K562 (cell line): ENCODE measurements around the gene SPDL1. TPM values are rescaled to one million over a fixed set of nuclear protein-coding genes. Genes with fewer than 3 reads are reported as not detected.

ENCODE experiments used
- ATAC-seq: fragments of 200-7000 bp; cut with Tn5 transposase; 3 replicates; pipeline ENCODE4 v1.9.1; 2020; ENCODE audit warnings: moderate library complexity
- BruUV-seq: library from RNA; stranded (reverse); fragments of 400-500 nt; replicated peaks from 2 replicates; lab custom pipeline; 2021; lab: Mats Ljungman, UMichigan
- CTCF ChIA-PET: fragments of 300-600 bp; formaldehyde crosslinking; extraction: SDS; loops from one replicate; lab custom pipeline; 2021; ENCODE audit warnings: low intra/inter-chr PET ratio; lab: Yijun Ruan, JAX
- POLR2A ChIA-PET: fragments of 300-600, 350-650 bp; sonication (Branson Sonifier 250); formaldehyde crosslinking; extraction: SDS; loops from one replicate; lab custom pipeline; 2021; ENCODE audit warnings: antibody characterized with exemption, inconsistent platforms; lab: Yijun Ruan, JAX
- DNase-seq, 4 experiments: peaks; one replicate each; pipeline versions ENCODE4 v3.0.0 to v3.0.0-alpha.2; 2011 to 2018; ENCODE audit warnings: low spot score in 3 of 4, mixed read lengths in 3 of 4; ENCODE audit errors: extremely low read depth in 1 of 4
- FAIRE-seq: peaks from 2 replicates; lab custom pipeline; 2011; peaks lifted over from hg19 to GRCh38; lab: Jason Lieb, UNC
- H2AFZ ChIP-seq: 2 replicates; pipeline ENCODE4 v1.6.0; 2011; ENCODE audit warnings: low read depth, low read length, control low read depth, inconsistent platforms
- H3K27ac ChIP-seq: fragments of 200-600 bp; 3 replicates; pipeline ENCODE4 v1.8.0; 2011; ENCODE audit warnings: low read depth, mild to moderate bottlenecking, control low read depth, inconsistent platforms, low read length, moderate library complexity, mixed read lengths; ENCODE audit errors: extremely low read depth
- H3K27me3 ChIP-seq, 2 experiments: fragments of 300-600 bp in 1 of 2; 2 replicates in 1 of 2; 3 replicates in 1 of 2; pipeline versions ENCODE4 v1.6.0 to v1.8.0; 2011; ENCODE audit warnings: inconsistent platforms in 2 of 2, low read length in 2 of 2, mild to moderate bottlenecking in 1 of 2, mixed read lengths in 1 of 2, moderate library complexity in 1 of 2; ENCODE audit not compliant: control insufficient read depth in 2 of 2, insufficient read depth in 2 of 2
- H3K36me3 ChIP-seq: fragments of 300-600 bp; 3 replicates; pipeline ENCODE4 v1.8.0; 2011; ENCODE audit warnings: mild to moderate bottlenecking, low read length, inconsistent platforms; ENCODE audit not compliant: control insufficient read depth, insufficient read depth
- H3K4me1 ChIP-seq, 2 experiments: fragments of 200-600 bp in 1 of 2; replicated peaks in 1 of 2; 2 replicates in 1 of 2; 3 replicates in 1 of 2; pipeline versions ENCODE4 v1.5.1 to v1.8.0; 2011; ENCODE audit warnings: inconsistent platforms in 2 of 2, low read length in 2 of 2, mild to moderate bottlenecking in 1 of 2, mixed read lengths in 1 of 2, moderate library complexity in 1 of 2; ENCODE audit not compliant: control insufficient read depth in 2 of 2, insufficient read depth in 2 of 2
- H3K4me2 ChIP-seq: 2 replicates; pipeline ENCODE4 v1.6.1; 2011; ENCODE audit warnings: low read length, control low read depth, inconsistent platforms, mixed read lengths; ENCODE audit not compliant: insufficient read depth
- H3K4me3 ChIP-seq: fragments of 200-600 bp; sonication (generic), shearing (Covaris generic); 2 replicates; pipeline ENCODE4 v1.5.1; 2016; ENCODE audit warnings: control low read depth, inconsistent platforms
- H3K79me2 ChIP-seq: fragments of 200-600 bp; 3 replicates; pipeline ENCODE4 v1.8.0; 2011; ENCODE audit warnings: low read length, inconsistent platforms; ENCODE audit not compliant: control insufficient read depth, insufficient read depth
- H3K9ac ChIP-seq, 2 experiments: 2 replicates each; pipeline versions ENCODE4 v1.6.0 to v1.6.1; 2011; ENCODE audit warnings: low read depth in 2 of 2, low read length in 2 of 2, control low read depth in 1 of 2, inconsistent platforms in 1 of 2, mild to moderate bottlenecking in 1 of 2, mixed read lengths in 1 of 2; ENCODE audit not compliant: insufficient read depth in 1 of 2
- H3K9me1 ChIP-seq: one replicate; pipeline ENCODE4 v1.6.0; 2011; ENCODE audit warnings: inconsistent platforms, mild to moderate bottlenecking, low read length, moderate library complexity; ENCODE audit not compliant: control insufficient read depth, insufficient read depth
- H3K9me3 ChIP-seq: replicated peaks from 2 replicates; pipeline ENCODE4 v1.5.1; 2011; ENCODE audit warnings: low read depth, low read length, inconsistent platforms; ENCODE audit not compliant: control insufficient read depth, insufficient read depth
- H4K20me1 ChIP-seq: replicated peaks from 2 replicates; pipeline ENCODE4 v1.6.1; 2011; ENCODE audit warnings: low read length, inconsistent platforms, mixed read lengths; ENCODE audit not compliant: control insufficient read depth, insufficient read depth
- CTCF ChIP-seq, 3 experiments: IDR thresholded peaks in 2 of 3; conservative IDR thresholded peaks in 1 of 3; 2 replicates each; pipeline ENCODE4 v1.5.1; 2011 to 2012; ENCODE audit warnings: low read length in 3 of 3, mild to moderate bottlenecking in 3 of 3, control low read depth in 2 of 3, improper control_type of control experiment in 1 of 3, inconsistent platforms in 1 of 3, low read depth in 1 of 3, mixed read lengths in 1 of 3, moderate library complexity in 1 of 3; ENCODE audit not compliant: insufficient read depth in 2 of 3
- RAD21 ChIP-seq, 2 experiments: fragments of 250-450 bp in 1 of 2; fragments of 450-650 bp in 1 of 2; sonication (Bioruptor Pico) in 1 of 2; formaldehyde crosslinking in 1 of 2; IDR thresholded peaks in 1 of 2; conservative IDR thresholded peaks in 1 of 2; 2 replicates each; pipeline versions ENCODE4 v1.4.0 to v1.8.0; 2020 to 2022; ENCODE audit warnings: mild to moderate bottlenecking in 2 of 2, moderate library complexity in 1 of 2
- SMARCC2 ChIP-seq: fragments of 450-650 bp; IDR thresholded peaks from 2 replicates; pipeline ENCODE4 v1.6.1; 2017; ENCODE audit warnings: antibody characterized with exemption, moderate library complexity, mild to moderate bottlenecking, low read depth
- WGBS: fragments of 100-300 bp; shearing (Covaris generic); methylation state at CpG from one replicate; pipeline ENCODE4 v1.1.6; 2016; ENCODE audit warnings: low coverage, mixed read lengths; ENCODE audit not compliant: insufficient coverage; ENCODE audit errors: missing lambda C conversion rate; 5-methylcytosine and 5-hydroxymethylcytosine counted together
- in situ Hi-C: fragments of 300-500 bp; cut with MboI; formaldehyde crosslinking; loops from 4 replicates; pipeline ENCODE4 v1.15.0; 2018; ENCODE audit warnings: inconsistent platforms, mixed read lengths
- intact Hi-C: fragments of 100-400 bp; cut with micrococcal nuclease; formaldehyde crosslinking; loops from 2 replicates; pipeline ENCODE4 v1.14.2; 2022
- polyA plus RNA-seq, 8 experiments: library from polyadenylated mRNA; depleted of rRNA in 4 of 8; stranded (reverse) in 5 of 8; unstranded in 3 of 8; fragments of >200 nt; fragmentation: Nextera tagmentation in 2 of 8; fragmentation: Illumina TruSeq in 1 of 8; extraction: Ambion mirVana in 2 of 8; extraction: Trizol in 1 of 8; gene quantifications; 2 replicates each; pipeline versions ENCODE4 v1.2.1 to v1.2.3, GENCODE V29; 2011 to 2014; ENCODE audit warnings: inconsistent platforms in 1 of 8, missing spikeins in 1 of 8
- total RNA-seq, 7 experiments: library from RNA; depleted of rRNA in 6 of 7; stranded (reverse); fragments of >200 nt in 6 of 7; fragmentation: Illumina TruSeq in 2 of 7; extraction: Trizol in 2 of 7; gene quantifications; 2 replicates each; pipeline versions ENCODE4 v1.2.1 to v1.2.3, GENCODE V29; 2011 to 2021; ENCODE audit warnings: low replicate concordance in 1 of 7

Gene SPDL1
- total and polyA plus RNA-seq, 9 of the 15 experiments (the other 6 are each of a cell fraction or from before 2014, with no cell fraction given): 32.4 to 59.6 (median 49.0) TPM

DNA sequence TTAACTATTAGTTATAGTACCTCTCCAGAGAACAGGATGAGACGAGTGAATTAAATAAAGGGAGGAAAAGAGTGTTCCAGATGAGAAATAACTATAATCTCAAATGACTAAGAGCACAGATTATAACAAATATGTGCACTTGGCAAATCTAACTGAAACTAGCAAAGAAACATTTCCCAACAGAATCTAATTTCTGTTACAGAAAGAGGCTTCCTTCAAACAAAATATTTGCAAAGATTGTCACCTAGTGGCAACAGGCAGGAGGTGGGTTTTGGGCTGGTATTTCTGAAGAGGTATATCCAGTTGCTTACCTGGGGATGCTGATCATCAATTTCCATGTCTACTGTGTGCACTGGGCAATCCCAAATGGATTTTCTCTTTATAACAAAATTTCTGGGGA is 5.6 kb upstream of the SPDL1 start:
- intact Hi-C loops: no loop called here
- no peak overlapping the region for H3K27ac ChIP-seq
- no peaks in the 10 kb centered on the region for H4K20me1 ChIP-seq
- no peak overlapping the region for H3K4me2 ChIP-seq
- no peak for DNase-seq
- TF ChIP-seq SMARCC2 (no peak), CTCF (IDR thresholded peaks at IDR 0.05 in 2 of 3, conservative IDR thresholded peaks at IDR 0.05 in 1 of 3; ENCODE audit: insufficient read depth in 2 of 3, low read depth in 1 of 3, low read length in 3 of 3) (peak in 1 of 3 experiments; percentile 53; a peak in 2 of 6 replicates), RAD21 (CRISPR knock-in tag; conservative IDR thresholded peaks at IDR 0.05 in 1 of 2, IDR thresholded peaks at IDR 0.05 in 1 of 2) (peak in 1 of 2 experiments; percentile 39; a peak in 1 of 4 replicates)
- TF ChIP-seq, all 486 proteins: peak for 2
- 0% methylated on average over 1 of the region's 1 CpG for WGBS
- H3K27me3 ChIP-seq: no peaks in the 10 kb centered on the region
- H2AFZ ChIP-seq: no peak overlapping the region
- H3K4me1 ChIP-seq: no peaks in the 10 kb centered on the region
- POLR2A ChIA-PET: no interaction called here
- no TSS peak for BruUV-seq
- no peaks in the 10 kb centered on the region for H3K9me1 ChIP-seq
- in situ Hi-C loops: no loop called here
- 0 out of 2 replicates have a peak, but pooled peaks cover 2% of the 10 kb centered on the region for H3K9me3 ChIP-seq
- no peak overlapping the region for H3K9ac ChIP-seq
- CTCF ChIA-PET: no interaction called here
- ATAC-seq: no peak
- peak; percentile 64 for FAIRE-seq
- no peak overlapping the region for H3K4me3 ChIP-seq
- H3K36me3 ChIP-seq: no peaks in the 10 kb centered on the region
- H3K79me2 ChIP-seq: no peaks in the 10 kb centered on the region
